HG03520 (cell line): ENCODE data around the gene RCAN2.

ENCODE experiments used
- ATAC-seq: cut with Tn5 transposase; IDR thresholded peaks from one replicate; pipeline ENCODE4 v1.9.1; 2021; ENCODE audit warnings: mild to moderate bottlenecking, moderate library complexity; ENCODE audit not compliant: unreplicated experiment

Gene RCAN2

DNA sequence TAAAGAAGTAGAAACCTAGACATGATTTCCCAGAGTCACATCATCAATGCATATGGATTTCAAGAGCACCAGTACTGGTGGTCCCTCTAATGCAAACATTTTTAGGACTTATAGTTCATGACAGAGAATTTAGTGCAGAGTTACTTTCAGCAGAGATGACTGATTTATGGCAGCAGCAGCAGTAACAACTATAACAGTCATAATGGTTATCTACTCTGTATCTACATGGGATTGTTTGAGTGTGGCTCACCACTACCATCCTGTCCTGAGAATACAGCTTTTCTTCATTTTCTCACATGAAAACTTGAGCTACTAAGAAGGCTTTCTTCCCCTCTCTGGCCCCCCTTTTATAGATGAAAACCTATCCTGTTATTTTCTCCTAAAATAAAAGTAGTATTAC, 192.0 kb downstream of the RCAN2 start:
- ATAC-seq: no peak

DNA sequence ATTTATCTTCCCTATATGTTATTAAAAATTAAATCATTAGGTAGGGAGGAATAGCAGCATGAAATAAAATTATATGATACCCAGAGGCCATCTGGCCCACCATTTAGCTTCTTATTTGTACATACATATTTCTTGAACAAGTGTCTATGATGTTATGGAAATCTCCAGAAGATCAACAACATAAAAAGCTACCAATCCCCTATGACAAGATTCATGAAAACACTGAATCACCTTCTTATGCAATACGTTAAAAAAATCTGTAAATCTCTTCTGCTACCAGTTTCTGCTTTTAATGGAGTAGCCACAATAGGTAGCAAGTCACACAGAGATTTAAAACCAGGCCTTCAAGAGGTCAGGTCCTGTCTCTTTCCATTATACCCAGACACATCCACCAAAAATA, 194.7 kb downstream of the RCAN2 start:
- ATAC-seq: no peak

DNA sequence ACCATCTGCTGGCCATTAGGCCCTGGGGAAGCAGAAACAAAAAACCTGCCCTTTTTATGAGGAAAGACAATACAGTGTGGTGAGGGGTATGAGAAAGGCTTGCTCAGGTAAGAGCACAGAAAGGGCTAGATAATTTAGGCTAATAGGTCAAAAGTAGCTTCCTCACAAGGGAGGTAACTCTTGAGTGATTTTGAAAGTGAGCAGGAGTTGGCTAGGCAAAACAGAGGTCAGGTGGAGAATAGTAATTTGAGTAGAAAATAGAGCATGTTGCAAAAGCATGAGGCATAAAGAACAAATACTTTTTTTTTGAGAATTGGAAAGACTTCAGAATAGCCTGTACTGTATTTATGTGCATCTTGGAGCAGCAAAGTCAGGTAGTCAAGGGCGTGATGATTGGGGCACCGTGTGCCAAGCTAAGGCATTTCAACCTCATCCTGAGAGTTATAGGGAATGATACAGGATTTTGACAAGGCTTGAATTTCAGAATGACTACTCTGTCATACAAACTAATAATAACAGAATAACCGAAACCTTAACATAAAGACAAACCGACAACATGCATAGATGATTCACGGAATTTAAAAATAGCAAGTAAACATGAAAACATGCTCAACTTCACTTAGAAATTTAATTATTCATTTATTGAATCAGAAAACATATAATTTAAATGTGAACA, 197.5 kb downstream of the RCAN2 start:
- peak; percentile 90 for ATAC-seq

DNA sequence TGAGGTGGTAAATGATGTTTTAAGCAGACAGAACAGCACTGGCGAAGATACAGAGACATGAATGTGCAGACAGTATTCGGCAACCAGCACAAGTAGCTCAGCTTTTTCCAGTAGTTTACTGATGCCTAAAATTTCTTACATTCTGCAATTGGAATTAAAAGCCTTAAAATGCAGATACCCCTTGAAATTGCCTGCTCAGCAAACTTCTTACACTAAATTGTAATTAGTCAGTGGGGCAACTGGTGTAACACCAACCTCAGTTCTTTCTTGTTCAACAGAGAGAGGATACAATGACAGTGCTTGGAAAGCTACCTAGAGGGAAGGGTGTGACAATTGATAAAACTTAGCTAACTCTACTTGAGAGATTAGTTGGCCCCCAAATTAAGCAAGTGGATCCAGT, 199.4 kb downstream of the RCAN2 start:
- no peak for ATAC-seq

DNA sequence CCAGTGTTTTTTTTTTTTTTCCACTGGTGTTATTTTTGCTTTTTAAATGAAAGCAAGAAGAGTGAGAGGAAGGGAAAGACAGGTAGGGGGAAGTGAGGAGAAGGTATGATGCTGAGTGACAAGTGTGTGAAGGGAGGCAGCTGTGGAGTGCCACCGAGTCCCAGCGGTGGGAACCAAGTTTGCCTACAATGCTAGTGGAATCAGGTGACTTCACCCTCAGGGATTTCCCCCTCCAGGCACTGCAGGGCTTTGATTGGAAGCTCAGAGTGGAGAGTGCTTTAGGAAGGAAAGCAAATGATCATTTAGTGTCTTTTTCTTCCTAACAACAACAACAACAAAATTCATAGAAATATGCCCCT, 200.0 kb downstream of the RCAN2 start:
- no peak for ATAC-seq

DNA sequence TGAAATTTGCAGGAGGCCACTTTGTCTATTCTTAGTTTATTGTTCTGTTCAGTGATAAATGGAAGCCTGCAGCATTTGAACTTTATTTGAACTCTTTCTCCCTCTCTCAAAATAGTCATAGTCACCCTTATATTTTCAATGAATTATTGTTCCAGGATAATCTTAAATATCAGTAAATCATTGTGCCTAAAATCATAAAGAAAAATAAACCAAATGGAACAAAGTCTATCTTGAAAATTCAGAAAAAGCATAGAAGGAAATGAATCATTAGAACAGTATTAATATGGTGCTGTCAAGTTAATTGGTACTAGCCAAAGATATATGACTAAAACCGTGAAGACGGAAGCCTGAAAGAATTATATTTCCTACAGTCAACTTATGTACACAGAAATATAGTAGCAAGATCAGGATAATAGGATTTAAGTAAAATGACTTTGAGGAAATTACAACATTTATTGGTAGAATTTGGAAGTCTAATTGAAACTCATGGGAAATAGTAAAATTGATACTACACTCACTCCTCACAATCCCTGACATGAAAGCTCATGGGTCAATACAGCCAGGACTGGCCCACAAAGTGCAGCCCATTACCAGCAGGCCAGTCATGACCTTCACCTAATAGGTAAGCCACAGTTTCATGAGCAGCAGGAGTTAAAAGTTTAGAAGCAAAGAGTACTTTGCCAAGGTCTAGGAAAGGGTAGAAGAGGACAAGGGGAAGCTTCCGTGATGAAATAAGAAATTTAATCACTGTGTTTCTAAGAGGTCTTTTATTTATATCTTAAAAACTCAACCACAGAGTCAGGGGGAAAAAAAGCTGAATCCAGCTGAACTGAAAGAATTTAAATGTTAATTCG, 200.6 kb downstream of the RCAN2 start:
- no peak for ATAC-seq

DNA sequence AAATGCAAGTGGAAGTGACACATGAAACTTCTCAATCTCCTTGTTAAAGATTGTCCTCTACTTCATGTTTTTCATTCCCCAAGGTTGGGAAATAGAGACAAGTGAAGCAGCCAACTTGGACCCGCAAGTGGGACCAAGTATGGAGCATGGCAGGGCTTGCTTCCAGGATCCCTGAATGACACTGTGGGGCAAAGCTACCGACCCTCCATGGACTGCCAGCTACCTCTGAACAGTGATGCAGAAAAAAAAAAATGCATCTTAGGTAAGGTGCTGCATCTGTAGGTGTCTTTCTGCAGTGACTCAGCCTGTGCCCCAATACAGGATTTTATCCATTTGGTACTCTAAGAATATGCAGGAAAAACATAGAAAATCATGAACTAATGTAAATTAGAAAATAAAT, 201.4 kb downstream of the RCAN2 start:
- no peak for ATAC-seq

DNA sequence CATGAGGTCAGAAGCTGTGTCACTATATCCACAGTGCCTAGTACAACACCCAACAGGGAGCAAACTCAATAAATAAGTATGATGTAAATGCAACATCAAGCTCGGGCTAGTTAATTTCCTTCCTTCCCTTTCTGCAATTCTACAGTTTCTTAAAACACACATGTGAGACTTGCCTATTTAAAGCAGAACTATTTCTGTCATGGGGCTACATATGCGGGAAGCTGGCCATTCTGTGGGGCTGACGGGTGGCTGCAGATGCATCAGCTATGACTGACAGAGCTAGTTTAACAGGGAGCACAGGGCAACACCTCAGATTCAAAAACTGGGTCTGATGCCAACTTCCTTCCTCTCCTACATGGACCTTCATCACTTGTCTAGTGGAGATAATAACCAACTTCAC, 202.4 kb downstream of the RCAN2 start:
- ATAC-seq: no peak

DNA sequence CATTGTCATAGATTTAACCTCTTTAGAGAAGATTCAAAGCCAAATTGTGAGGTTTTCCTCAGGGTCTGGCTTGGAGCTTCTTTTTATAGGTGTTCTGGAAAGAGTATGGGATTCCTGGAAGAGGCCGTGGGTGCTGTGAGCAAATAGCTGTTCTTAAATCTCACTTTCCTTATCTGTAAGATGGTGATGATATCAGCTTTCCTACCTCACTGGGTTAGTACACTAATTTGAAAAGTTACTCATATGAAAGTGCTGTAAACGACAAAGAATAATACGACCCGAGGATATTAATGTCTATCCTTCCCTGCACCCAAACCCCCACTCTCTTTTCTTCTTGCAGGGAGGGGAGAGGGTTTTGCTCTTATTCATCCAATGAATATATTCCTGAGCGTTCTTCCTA, 203.6 kb downstream of the RCAN2 start:
- no peak for ATAC-seq

DNA sequence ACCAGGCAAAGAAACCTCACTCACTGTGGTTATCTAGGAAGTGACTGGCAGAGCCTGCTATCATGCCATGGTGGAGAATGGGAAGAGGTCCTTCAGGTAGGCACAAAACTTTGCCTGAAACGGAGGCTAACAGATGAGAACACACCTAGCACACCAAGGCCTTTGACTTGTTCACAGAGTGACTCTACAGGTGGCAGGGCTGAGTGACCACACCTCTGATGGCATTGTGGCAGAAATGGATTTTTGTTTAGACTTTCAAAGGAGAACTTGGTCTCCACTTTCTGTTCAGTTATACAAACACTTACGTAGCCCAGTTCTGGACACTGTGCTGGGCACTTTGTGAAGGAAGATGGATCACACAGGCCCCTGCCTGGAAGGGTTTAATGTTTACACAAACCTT, 204.2 kb downstream of the RCAN2 start:
- ATAC-seq: no peak

DNA sequence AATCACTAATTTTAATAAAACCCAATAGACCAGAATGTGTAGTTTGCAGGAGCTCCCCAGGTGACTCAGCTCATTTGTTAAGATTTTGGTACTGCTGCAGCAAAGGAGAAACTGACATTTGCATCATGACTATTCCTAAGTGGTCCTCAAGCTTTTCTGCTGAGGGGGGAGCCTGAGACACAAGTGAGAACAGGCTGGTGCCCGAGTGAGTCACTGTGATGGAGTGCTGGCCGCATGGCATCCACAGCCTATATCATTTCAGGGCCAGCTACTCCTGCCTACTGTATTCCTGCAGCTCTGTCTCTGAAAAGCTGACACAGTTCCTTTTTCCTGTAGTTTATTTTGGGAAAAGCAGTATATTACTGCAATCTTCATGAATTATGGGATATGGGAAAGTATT, 206.8 kb downstream of the RCAN2 start:
- no peak for ATAC-seq

DNA sequence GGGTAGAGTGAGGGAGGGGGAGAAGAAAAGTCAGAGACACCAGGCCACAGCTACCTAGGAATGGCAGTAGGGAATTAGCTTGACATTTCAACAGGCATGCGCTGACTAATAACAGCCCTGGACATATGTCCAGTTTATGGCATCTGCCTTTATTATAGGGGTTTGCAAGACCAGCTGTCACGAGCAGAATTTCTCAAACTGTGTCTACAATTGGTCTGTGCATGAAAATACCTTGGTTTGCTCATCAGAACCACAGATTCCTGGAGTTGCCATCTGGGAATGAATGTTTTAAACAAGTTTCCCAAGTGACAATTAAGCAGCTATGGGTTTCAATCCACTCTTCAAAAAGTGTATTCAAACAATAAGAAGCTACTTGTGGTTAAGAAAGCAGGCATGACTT, 210.1 kb downstream of the RCAN2 start:
- no peak for ATAC-seq

DNA sequence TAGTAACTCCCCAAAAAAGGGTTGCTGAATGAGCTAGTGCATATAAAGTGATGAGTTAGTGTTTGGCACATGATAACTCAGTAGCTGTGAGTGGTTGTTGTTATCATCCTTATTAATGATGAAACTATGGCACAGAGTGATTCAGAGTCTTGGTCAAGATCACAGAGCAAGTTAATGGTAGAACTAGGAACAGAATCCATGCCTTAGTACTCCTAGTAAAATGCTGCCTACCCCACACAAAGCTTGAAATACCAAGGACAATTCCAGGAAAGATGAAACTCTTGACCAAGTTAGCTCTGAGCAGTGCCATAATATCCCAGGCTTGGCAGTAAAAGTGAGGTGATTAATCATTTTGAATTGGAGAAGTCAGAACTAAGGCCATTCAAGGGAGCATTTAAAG, 211.4 kb downstream of the RCAN2 start:
- ATAC-seq: no peak

DNA sequence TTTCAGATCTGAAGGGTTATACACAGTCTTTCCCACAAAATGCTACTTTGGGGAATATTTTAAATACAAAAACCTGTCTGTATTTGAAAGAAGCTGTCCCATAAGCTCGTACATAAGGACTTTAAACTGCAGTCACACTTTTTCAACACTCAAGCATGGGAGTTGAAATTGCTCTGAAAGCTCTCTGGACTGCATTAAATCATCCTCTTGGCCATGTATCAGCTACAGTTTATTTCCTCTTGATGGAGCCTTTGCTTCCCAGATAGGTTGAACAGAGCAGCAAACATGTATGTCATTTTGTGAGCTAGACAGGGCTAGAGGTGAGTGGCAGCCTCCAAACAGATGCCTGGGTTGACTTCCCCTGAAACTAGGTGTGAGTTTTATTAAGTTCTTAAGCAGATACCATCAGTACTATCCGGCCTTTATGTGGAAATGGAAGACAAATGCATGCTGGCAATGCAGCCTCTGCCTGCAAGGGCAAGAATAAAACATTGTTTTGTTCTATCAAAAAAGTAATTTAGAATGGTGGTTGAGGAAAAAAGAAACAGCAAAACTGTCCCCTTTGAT, 214.6 kb downstream of the RCAN2 start:
- ATAC-seq: no peak

DNA sequence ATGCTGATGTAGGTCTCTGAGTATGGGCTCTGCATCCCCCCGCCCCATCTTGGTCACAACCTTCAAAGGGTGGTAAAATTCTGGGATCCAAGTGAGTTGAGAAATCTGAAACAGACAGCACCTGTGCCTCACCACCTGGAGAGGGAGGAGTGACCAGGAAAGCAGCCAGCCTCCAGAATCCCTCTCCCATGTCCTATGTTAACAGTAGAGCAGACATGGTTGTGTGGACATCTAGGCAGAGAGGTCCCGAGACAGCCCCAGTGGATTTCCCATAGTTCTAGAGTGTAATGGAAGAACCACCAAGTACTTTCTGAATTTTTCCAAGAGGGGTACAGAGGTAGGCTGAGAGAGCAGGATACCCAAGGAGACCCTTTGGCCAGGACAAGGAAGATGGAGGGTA, 216.7 kb downstream of the RCAN2 start:
- no peak for ATAC-seq

DNA sequence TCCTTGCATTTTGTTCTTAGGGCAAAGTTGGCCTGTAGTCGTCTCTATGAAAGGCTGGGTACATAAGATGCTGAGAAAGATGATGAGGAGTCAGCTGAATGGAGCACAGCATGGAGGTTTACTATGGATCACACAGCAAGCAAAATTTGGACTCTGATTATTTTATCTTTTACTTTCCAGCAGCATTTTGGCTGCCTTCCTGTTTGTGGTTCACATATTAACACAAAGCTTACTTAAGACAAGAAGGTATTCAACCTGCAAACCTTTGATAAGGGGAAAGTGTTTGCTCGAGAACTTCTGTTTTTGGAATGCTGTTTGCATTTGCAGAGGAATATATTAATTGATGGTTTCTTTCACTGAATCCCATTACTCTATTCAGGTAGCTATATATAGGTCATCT, 217.3 kb downstream of the RCAN2 start:
- no peak for ATAC-seq

DNA sequence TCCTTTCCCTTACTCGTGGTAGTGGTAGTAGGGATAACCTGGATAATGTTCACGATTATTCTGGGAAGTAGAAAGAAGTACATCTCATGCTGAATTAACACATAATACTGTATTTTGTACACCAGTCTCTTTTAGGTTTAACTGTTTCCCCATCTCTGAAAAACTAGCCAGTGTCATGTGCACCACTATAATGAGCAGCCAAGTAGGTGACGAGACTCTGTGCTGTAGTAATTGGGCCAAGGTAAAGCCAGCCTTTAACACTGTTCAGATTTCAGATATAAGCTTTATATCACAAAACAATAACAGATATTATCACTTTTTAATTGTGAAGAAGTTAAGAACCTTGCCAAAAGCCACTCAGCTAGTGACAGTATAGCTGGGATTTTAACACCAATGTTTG, 219.5 kb downstream of the RCAN2 start:
- no peak for ATAC-seq

DNA sequence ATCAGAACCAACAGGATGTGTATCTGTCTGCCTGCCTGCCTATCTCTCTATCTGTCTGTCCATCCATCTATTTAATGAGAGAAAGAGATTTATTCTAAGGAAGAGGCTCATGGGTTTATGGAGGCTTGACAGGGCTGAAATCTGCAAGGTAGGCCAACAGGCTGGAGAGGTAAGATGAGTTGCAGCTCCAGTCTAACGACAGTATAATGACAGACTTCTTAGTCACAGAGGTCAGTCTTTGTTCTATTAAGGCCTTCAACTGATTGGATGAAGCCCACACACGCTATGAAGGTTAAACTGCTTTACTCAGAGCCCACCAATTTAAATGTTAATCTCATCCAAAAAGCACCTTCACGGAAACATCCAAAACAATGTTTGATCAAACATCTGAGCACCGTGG, 220.1 kb downstream of the RCAN2 start:
- ATAC-seq: no peak

DNA sequence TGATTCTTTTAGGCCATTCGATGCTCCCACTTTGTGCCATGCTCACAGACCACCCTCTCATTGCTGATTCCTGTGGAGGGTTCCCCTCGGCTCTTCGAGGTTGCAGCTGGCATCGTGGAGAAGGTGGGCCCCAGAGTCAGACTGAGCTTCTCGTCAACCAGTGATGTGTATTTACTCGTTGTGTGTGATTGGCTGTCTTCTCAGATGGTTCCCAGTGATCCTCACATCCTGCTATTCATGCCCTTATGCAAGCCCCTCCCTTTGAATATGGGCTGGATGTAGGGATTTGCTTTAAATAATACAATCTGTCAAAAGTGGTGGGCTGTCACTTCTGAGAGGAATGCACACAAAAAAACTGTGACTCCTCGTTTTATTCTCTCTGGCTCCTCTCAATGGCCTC, 220.9 kb downstream of the RCAN2 start:
- no peak for ATAC-seq

DNA sequence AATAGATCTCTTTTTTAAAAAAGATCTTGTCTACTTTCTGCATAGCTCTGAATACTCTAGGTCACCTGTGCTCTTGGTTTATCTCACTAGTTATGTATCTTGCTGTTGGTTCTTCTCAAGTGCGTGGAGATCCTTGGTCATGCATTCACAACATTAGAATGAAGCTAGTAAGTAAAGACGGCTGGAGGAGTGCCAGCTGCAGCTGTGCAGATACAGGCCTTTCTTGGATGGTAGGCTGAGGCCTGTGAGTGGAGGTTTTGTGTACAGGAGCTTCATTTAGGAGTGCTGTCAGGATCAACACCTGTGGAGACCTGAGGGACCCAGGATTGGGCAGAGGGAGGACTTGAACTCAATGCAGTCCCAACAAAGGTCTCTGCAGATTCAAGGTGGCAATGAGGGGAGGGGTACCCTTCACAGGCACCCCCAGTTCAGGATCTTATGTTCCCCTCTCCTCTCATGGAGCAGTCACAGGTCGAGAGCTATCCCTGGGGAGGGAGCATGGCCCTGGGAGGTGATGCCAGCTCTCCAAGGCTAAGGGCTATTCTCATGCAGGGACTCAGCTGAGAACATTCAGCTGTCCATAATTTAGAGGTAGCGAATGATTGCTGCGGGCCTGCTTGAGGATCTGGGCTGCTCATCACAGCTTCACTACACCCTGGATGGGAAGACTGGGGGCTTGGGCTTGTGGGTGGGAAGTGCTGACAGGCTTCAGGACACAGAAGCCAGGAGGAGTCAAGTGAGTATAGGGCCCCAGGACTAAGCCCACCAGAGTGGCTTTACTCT, 221.6 kb downstream of the RCAN2 start:
- ATAC-seq: no peak

DNA sequence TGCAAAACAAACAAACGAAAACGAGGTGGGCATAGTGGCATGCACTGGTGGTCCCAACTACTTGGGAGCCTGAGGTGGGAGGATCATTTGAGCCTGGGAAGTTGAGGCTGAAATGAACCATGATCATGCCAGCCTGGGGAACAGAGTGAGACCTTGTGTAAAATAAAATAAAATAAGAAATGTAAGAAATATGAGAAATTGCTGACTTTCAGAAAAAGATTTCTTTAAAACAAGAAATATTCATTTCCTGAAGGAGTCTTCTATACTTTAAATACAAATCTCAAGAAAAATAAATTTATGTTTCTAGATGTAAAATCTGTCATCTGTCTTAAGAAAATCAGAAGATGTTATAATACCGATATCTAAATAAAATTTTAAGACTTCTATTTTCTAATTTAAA, 223.7 kb downstream of the RCAN2 start:
- ATAC-seq: no peak

DNA sequence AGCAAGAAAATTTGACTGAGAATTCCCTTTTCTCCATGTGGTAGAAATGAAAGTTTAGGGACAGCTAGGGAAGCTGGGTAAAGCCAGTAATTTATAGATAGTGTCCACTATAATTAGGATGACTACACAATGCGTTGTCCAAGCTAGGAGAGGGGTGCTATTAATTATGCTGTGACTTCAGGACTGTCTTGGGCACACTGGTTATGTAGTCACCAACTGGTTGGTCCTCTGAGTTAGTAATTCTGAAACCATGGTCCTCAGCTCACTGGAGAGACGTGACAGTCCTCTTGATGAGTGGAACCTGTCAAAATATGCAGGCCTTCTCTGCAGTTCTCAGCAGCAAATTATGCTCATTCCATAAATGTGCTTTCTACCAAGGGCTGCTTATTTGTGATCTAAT, 225.9 kb downstream of the RCAN2 start:
- no peak for ATAC-seq
